GM15510 (cell line): ENCODE data around the gene BHLHE40.
A peak's percentile ranks its signal among the peaks of the same experiment; 100 is the strongest.

ENCODE experiments used
- POLR2A ChIP-seq: IDR thresholded peaks from 3 replicates; pipeline ENCODE4 v1.6.1; 2011; ENCODE audit warnings: borderline replicate concordance; ENCODE audit not compliant: insufficient read length; ENCODE audit errors: extremely low read depth

Gene BHLHE40

DNA sequence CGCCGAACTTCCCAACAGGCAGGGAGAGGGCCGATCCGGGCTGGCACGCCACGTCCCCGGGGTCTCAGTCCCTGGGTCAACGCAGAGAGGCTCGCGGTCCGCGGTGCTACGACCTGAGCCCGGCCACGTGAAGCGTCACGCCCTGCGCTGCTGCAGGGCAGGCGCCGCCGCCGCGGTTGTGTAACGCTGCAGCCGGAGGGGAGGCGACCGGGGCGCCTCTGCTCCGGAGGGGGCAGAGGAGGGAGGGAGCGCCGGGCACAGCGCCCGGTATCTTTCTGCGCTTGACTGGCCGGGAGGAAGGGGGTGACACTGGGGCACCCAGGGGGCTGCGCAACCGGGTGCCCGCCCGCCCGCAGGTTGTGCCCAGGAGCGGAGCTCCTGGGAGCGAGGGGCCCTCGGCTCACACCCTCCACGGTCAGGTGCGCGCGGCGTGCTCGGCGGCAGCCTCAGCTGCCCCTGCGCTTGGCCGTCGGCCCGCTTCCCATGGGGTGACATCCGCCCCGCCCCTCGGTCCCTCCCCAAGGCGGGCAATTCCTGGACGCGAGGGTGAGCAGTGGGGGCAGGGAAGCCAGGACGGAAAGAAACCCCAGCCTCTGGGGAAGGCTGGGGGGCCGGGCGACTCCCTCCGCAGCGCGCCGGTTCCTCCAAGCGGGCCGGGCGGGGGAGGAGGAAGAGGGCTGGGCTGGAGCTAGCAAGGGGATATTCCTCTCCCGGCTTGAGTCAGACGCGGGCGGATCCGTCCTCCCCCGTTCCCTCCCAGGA is 852 bp upstream of the BHLHE40 start:
- TF ChIP-seq POLR2A: peak; percentile 83

DNA sequence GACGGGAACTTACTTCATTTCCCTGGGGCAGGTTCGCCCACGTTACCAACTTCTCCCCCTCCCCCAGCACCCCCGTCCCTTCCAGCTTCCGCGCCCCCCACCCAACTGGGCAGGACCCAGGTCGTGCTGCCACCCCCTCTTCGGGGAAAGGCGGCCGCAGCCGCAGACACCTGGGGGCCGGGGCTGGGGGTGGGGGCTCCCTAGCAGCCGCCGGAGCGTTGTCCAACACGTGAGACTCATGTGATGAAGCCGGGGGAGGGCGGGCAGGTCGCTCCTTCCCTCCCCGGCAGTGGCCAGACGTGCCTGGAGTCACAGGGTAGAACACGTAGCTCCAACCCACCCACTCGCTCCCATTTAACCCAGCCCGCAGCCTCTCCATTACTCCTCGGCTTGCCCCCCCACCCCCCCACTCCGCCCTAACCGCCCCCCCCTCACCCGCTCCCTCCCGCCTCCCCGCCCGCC is 240 bp upstream of the BHLHE40 start:
- no peak for TF ChIP-seq POLR2A

DNA sequence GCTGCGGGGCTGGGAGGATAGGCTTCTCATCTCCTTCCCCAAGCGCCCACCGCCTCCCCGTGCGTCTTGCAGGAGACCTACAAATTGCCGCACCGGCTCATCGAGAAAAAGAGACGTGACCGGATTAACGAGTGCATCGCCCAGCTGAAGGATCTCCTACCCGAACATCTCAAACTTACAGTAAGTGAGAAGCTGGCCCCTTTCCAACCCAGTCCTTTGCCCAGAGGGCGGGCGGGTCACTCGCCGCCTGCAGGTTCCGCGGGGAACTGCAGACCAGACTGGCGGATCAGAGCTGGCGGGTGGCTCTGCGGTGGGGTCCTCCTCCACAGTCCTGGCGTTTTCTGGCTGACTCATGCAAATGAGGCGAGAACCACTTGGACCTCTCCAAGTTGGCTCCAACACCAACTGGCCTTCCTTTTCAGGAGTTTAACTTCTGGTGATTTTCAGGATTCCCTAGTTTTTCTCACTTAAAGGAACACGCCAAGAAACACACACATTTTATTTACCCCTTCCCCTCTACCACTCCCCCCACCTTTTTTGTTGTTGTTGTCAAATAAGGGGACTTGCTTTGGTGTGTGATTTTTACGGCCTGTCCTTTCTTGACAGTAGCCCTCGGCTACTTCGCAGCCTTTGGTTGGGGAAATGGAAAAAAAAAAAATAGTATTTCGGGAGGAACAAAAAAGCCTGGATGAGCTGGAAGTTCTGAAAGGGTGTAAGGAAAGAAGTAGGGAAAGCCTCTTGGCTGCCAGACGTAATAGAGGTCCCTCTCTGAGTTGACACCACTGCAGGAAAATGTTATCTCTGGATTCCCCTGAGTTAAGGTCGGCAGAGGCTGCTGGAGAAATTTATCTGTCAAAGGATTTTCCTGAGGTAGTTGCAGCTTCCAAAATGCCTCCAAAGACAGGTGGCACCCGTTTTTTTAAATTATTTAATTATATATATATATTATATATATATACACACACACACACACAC is 1.3 kb downstream of the BHLHE40 start:
- TF ChIP-seq POLR2A: peak; percentile 36

DNA sequence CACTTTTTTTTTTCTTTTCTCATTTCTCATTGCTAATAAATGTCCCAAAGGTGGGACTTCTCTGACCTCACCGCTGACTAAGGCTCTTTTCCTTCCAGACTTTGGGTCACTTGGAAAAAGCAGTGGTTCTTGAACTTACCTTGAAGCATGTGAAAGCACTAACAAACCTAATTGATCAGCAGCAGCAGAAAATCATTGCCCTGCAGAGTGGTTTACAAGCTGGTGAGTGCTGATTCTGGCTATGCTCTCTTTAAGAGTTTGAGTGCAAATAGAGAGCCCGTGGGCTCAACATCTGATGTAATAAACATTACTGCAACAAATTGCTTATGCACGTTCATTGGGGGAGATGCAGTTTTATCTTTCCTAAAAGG is 2.0 kb downstream of the BHLHE40 start:
- no peak for TF ChIP-seq POLR2A

DNA sequence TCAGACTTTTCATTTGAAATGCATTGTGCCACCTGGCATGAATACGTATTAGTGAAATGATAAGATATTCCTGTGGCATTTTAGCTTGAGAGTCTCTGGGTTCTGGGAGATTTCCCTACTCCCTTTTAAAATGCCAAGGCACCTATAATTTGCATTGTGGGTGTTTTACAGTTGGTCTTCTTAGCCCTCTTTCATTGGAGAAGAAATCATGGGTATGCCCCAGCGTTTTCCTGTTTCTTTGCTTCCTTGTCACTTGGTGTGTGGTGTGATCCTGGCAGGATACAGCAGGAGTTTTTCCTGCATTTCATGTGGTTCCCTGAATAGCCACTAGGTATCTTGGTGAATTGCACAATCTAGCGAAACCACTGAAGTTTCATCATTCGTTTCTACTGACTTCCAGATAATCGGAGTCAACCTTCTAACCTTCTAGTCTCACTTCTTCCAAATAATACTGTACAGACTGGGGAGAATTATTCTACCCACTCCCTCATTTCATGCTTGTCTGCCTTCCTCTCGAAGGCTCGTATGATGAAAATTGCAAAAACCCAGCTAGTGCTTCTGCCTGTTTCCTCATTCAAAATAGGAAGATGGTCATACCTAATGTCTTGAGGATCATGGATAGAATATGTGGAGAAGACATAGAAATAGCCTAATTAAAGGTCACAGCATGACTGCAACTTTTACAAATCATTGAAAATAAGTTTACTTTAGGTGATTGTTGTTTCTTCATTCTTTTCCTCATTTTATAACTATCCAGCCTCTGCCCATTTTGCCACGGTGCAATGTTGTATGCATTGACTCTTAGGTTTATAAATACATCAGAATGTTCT is 2.6 kb downstream of the BHLHE40 start:
- no peak for TF ChIP-seq POLR2A

DNA sequence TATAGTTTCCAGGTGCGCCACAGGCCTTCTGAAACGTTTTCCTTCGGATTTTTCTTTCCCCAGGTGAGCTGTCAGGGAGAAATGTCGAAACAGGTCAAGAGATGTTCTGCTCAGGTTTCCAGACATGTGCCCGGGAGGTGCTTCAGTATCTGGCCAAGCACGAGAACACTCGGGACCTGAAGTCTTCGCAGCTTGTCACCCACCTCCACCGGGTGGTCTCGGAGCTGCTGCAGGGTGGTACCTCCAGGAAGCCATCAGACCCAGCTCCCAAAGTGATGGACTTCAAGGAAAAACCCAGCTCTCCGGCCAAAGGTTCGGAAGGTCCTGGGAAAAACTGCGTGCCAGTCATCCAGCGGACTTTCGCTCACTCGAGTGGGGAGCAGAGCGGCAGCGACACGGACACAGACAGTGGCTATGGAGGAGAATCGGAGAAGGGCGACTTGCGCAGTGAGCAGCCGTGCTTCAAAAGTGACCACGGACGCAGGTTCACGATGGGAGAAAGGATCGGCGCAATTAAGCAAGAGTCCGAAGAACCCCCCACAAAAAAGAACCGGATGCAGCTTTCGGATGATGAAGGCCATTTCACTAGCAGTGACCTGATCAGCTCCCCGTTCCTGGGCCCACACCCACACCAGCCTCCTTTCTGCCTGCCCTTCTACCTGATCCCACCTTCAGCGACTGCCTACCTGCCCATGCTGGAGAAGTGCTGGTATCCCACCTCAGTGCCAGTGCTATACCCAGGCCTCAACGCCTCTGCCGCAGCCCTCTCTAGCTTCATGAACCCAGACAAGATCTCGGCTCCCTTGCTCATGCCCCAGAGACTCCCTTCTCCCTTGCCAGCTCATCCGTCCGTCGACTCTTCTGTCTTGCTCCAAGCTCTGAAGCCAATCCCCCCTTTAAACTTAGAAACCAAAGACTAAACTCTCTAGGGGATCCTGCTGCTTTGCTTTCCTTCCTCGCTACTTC is 3.8 kb downstream of the BHLHE40 start:
- peak; percentile 23 for TF ChIP-seq POLR2A

DNA sequence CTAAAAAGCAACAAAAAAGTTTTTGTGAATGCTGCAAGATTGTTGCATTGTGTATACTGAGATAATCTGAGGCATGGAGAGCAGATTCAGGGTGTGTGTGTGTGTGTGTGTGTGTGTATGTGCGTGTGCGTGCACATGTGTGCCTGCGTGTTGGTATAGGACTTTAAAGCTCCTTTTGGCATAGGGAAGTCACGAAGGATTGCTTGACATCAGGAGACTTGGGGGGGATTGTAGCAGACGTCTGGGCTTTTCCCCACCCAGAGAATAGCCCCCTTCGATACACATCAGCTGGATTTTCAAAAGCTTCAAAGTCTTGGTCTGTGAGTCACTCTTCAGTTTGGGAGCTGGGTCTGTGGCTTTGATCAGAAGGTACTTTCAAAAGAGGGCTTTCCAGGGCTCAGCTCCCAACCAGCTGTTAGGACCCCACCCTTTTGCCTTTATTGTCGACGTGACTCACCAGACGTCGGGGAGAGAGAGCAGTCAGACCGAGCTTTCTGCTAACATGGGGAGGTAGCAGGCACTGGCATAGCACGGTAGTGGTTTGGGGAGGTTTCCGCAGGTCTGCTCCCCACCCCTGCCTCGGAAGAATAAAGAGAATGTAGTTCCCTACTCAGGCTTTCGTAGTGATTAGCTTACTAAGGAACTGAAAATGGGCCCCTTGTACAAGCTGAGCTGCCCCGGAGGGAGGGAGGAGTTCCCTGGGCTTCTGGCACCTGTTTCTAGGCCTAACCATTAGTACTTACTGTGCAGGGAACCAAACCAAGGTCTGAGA is 4.7 kb downstream of the BHLHE40 start:
- TF ChIP-seq POLR2A: peak; percentile 47

DNA sequence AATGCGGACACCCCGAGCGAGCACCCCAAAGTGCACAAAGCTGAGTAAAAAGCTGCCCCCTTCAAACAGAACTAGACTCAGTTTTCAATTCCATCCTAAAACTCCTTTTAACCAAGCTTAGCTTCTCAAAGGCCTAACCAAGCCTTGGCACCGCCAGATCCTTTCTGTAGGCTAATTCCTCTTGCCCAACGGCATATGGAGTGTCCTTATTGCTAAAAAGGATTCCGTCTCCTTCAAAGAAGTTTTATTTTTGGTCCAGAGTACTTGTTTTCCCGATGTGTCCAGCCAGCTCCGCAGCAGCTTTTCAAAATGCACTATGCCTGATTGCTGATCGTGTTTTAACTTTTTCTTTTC is 5.3 kb downstream of the BHLHE40 start:
- no peak for TF ChIP-seq POLR2A

DNA sequence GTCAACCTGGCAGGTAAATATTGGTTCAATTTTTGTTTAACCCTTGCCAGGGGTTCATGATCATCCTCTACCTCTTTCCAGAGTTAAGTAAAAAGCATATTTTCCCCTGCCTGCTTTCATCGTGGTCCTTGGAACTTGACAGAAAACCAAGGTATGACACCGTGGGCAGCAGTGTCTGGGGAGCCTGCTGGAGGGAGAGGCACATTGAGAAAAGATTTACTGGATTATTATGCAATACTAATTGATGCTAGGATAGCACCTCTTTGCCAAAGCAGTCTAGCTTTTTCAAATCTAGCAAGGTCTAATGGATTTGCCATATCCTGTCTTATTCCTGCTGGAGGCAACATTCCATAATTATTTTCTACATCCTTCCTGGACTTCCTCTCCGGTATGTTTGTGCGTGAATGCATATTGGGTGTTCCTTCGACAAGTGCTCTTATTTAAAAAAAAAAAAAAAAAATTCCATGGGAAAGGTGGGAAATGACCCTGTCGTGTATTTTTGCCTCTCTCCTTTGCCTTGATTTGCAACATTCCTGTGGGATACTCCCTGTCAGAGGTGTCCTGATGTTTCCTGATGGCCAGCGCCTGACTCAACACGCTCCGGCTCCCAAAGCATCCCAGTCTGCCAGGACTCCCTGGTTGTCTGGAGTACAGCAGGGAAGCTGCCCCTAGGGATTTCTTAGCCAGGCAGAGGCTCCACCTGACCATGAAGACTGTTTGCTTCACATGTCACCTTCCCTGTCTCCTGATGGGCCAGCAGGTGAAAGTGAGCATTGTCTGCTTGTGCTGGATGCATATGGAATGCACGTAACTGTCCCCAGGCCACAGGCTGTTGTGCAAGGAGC is 6.3 kb downstream of the BHLHE40 start:
- no peak for TF ChIP-seq POLR2A

DNA sequence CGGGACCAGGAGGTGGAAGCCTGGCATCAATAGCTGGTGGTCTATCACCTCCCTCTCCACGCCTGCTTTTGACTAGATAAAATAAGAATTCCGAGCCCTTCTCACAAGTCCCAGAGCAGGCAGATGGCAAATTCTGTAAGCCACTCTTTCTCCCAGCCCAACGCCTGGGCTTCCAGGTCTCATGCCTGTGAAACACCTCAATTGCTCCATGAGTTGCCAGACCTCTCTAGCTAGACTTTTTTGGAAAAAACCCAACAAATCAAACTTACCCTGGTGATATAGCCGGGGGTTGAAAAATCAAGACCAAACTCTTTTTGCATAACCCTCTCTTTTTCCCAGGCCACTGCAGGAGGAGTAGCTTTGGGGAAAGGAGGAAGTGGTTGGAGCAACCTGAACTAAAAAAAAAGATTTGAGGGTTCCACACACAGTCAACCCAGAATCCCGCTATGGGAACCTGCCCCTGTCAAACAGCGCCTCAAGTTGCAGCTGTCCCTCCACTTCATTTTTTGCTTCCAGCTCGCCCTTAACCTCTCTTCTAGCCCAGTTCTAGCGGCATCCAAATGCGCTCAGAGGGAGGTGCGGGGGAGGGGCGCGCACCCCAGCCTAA is 7.0 kb downstream of the BHLHE40 start:
- TF ChIP-seq POLR2A: no peak

DNA sequence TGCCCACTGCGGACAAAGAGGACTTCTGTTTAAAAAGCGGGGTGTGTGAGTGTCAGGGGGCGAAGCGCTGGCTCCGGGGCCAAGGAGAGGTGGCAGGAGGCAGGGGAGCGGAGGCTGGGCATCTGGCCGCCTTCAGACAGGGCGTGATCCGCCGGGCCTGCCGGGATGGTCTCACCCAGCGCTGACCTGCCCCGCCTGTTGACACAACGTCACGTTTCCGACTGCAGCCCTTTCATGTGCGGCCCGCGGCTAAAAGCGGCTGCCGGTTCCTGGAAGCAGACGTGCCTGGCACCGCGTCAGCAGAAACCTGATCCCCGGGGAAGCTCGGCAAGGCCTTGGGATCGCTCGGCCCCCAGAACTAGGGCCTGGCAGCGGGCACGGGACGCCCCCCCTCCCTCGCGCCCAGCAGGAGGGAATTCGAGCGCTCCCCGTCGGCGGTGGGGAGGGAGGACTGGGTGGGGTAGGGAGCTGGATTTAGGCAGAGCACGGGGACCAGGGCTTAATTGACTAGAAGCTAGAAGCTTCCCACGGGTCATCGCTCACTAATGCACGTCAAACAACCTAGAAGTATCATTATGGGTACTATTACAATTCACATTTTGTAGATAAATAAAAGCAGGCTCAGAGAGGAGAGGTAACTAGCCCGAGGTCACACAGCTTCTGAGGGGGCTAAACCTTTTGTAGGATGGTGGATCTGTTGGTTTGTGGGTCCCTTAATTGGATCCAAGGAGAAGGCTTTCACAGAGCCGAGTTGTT is 7.7 kb downstream of the BHLHE40 start:
- TF ChIP-seq POLR2A: peak; percentile 67
